LNCaP clone FGC (cell line): ENCODE data around the gene PEX11G.

Experiments
- DNase-seq: peaks from one replicate; pipeline ENCODE4 v3.0.0-alpha.2; 2011; ENCODE audit warnings: low read depth
- H3K4me3 ChIP-seq: 2 replicates; pipeline ENCODE4 v1.5.1; 2011; ENCODE audit warnings: mild to moderate bottlenecking, low read depth, low read length, control low read depth
- TF ChIP-seq, protein P1 (sequence below): IDR thresholded peaks from 2 replicates; pipeline ENCODE4 v1.5.1; 2012; ENCODE audit warnings: mild to moderate bottlenecking; ENCODE audit not compliant: control insufficient read depth, insufficient read depth; ENCODE audit errors: extremely low read depth

PEX11G gene

DNA sequence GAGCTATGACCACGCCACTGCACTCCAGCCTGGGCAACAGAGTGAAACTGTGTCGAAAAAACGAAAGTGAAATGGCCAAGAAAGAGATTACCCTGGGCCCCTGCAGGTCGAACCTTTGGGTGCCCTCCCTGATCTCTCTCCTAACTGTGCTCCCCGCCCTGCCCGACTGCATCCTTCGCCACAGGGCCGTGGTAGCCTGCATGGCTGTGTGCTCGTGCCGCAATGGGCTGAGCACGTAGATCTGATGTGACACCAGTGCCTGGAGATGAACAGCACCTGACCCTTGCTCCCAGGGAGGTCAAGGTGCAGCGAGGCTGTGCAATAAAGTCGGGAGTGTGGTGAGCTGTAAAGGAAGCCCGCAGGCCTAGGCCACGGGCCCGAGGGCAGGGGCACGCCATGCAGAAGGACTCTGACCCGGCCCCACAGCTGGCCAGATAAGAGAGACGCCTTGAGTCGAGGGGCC is 60.2 kb downstream of the PEX11G start:
- no peak for DNase-seq
- H3K4me3 ChIP-seq = no peak overlapping the region
- TF ChIP-seq, protein P1, sequence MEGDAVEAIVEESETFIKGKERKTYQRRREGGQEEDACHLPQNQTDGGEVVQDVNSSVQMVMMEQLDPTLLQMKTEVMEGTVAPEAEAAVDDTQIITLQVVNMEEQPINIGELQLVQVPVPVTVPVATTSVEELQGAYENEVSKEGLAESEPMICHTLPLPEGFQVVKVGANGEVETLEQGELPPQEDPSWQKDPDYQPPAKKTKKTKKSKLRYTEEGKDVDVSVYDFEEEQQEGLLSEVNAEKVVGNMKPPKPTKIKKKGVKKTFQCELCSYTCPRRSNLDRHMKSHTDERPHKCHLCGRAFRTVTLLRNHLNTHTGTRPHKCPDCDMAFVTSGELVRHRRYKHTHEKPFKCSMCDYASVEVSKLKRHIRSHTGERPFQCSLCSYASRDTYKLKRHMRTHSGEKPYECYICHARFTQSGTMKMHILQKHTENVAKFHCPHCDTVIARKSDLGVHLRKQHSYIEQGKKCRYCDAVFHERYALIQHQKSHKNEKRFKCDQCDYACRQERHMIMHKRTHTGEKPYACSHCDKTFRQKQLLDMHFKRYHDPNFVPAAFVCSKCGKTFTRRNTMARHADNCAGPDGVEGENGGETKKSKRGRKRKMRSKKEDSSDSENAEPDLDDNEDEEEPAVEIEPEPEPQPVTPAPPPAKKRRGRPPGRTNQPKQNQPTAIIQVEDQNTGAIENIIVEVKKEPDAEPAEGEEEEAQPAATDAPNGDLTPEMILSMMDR = no peak

DNA sequence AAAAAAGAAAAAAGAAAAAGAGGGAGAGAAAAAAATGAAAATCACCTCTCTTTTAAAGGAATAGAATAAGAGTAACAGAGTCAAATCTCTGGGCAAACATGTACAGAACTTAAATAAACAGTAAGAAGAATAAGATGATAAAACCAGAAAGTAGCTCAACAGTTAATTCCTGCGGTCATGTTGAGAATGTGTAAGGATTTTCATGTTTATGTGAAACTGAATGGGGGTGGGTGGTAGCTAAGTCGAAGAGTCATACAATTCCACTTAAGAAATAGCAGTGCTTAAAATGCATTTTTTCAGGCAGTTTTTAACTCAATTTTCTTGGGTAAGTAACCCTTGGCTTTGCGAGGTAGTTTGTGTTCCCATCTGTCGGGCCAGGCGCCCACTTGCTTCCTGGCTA is 60.9 kb downstream of the PEX11G start:
- no peak for DNase-seq
- no peak overlapping the region for H3K4me3 ChIP-seq
- TF ChIP-seq, protein P1 = no peak

DNA sequence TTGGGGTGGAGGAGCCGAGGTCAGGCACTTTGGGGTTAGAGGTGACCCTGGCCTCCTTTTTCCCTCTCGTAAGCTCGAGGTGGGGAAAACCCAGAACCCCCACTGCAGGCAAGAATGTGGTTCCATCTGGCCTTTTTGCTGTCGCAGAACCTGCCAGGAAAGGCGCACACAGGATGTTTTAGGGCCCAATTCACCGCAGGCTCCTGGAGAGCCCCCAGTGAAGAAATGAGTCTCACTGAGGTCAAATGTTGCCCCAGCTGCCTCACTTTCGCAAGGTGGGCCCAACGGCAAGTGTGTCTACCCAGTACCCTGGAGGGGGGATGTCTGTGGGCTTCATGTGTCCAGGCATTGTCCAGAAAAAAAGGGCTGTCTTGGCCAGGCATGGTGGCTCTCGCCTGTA is 61.8 kb downstream of the PEX11G start:
- TF ChIP-seq, protein P1 = no peak
- no peak for DNase-seq
- H3K4me3 ChIP-seq = no peak overlapping the region
